IMR-90 (cell line): Measurements from ENCODE around the gene UTP14A.

Source experiments
- BHLHE40 ChIP-seq: fragments of 150-350 bp; IDR thresholded peaks from 2 replicates; pipeline ENCODE4 v1.6.1; 2016; ENCODE audit warnings: mild to moderate bottlenecking, low read depth, low read length
- CHD1 ChIP-seq: IDR thresholded peaks from 2 replicates; pipeline ENCODE4 v1.6.1; 2012; ENCODE audit warnings: low read depth, low read length, improper control_type of control experiment
- CTCF ChIP-seq: conservative IDR thresholded peaks from 2 replicates; pipeline ENCODE4 v1.5.1; 2012; ENCODE audit warnings: mild to moderate bottlenecking, low read depth, low read length, improper control_type of control experiment
- MXI1 ChIP-seq: IDR thresholded peaks from 2 replicates; pipeline ENCODE4 v1.6.1; 2012; ENCODE audit warnings: low read depth, mild to moderate bottlenecking, low read length, moderate library complexity, borderline replicate concordance
- POLR2A ChIP-seq: IDR thresholded peaks from 2 replicates; pipeline ENCODE4 v1.6.1; 2012; ENCODE audit warnings: mild to moderate bottlenecking, low read depth, low read length
- RCOR1 ChIP-seq: IDR thresholded peaks from 2 replicates; pipeline ENCODE4 v1.6.1; 2012; ENCODE audit warnings: mild to moderate bottlenecking, low read length, improper control_type of control experiment; ENCODE audit not compliant: insufficient replicate concordance
- RFX5 ChIP-seq: IDR thresholded peaks from 2 replicates; pipeline ENCODE4 v1.8.0; 2012; ENCODE audit warnings: low read depth, mild to moderate bottlenecking, low read length, moderate library complexity

- TF ChIP-seq CTCF: no peak
- TF ChIP-seq POLR2A: no peak
- TF ChIP-seq MXI1: no peak
- TF ChIP-seq CHD1: no peak
- TF ChIP-seq RCOR1: no peak
- TF ChIP-seq RFX5: no peak
- TF ChIP-seq BHLHE40: no peak
These were observed 29.0 kb downstream of the UTP14A start for GRCh38 chrX:129934952-129935351.
